Adrenal gland (tissue), 12 donors: ENCODE measurements around the gene NUP62. TPM values are rescaled to one million over a fixed set of nuclear protein-coding genes. Genes with fewer than 3 reads are reported as not detected.

Source experiments
- DNase-seq, 7 donors: peaks; one replicate each; pipeline ENCODE4 v3.0.0-alpha.2; 2019 to 2020
- H3K27ac ChIP-seq, 5 donors: fragments of 200-600 bp; sonication (generic) in 4 of 5; 1 replicate in 3 of 5; 2 replicates in 2 of 5; pipeline versions ENCODE4 v1.5.1 to v1.8.0; 2016 to 2020; ENCODE audit warnings: mild to moderate bottlenecking in 1 of 5
- H3K27me3 ChIP-seq: fragments of 200-600 bp; 2 replicates; pipeline ENCODE4 v1.8.0; 2021
- H3K36me3 ChIP-seq, 2 donors: fragments of 200-600 bp; replicated peaks in 1 of 2; 1 replicate in 1 of 2; 2 replicates in 1 of 2; pipeline versions ENCODE4 v1.5.1 to v1.8.0; 2018 to 2022
- H3K4me1 ChIP-seq, 2 donors: fragments of 200-600 bp; replicated peaks in 1 of 2; 1 replicate in 1 of 2; 2 replicates in 1 of 2; pipeline versions ENCODE4 v1.5.1 to v1.8.0; 2018 to 2021
- H3K4me3 ChIP-seq, 4 donors: fragments of 200-600 bp; sonication (generic) in 3 of 4; one replicate each; pipeline ENCODE4 v1.5.1; 2016 to 2018
- H3K9me3 ChIP-seq, 3 donors: fragments of 200-600 bp; sonication (generic) in 1 of 3; replicated peaks in 1 of 3; 1 replicate in 2 of 3; 2 replicates in 1 of 3; pipeline versions ENCODE4 v1.5.1 to v1.8.0; 2016 to 2021
- CTCF ChIP-seq, 6 experiments: fragments of 450-650 bp in 4 of 6; fragments of 200-600 bp in 2 of 6; sonication (generic) in 1 of 6; IDR thresholded peaks; 1 replicate in 5 of 6; 2 replicates in 1 of 6; pipeline versions ENCODE4 v1.5.1 to v1.8.0; 2016 to 2021; ENCODE audit warnings: antibody characterized with exemption in 6 of 6, mild to moderate bottlenecking in 2 of 6, moderate library complexity in 1 of 6
- POLR2A ChIP-seq, 2 donors: fragments of 450-650 bp; IDR thresholded peaks; one replicate each; pipeline ENCODE4 v1.6.1; 2017; ENCODE audit warnings: antibody characterized with exemption in 2 of 2, mild to moderate bottlenecking in 2 of 2, moderate library complexity in 1 of 2
- WGBS, 4 donors: extraction: QIAGEN DNeasy Blood & Tissue Kit in 2 of 4; methylation state at CpG; one replicate each; pipeline versions ENCODE4 v1.1.5 to v1.1.7; 2013 to 2017; 5-methylcytosine and 5-hydroxymethylcytosine counted together
- intact Hi-C, 2 donors: fragments of 100-400 bp; cut with DNase I; formaldehyde crosslinking; loops; one replicate each; pipeline versions ENCODE4 v1.14.1 to v1.15.0; 2022 to 2023
- polyA plus RNA-seq, 3 donors: library from polyadenylated mRNA; stranded (reverse); fragments of 200-250 nt in 2 of 3; fragments of 350-450 nt in 1 of 3; fragmentation: Illumina TruSeq in 1 of 3; extraction: RNeasy Lipid Tissue Mini Kit (QIAGEN cat#74804) in 1 of 3; gene quantifications; one replicate each; pipeline ENCODE4 v1.2.3, GENCODE V29; 2013 to 2014
- total RNA-seq, 9 donors: library from RNA; depleted of rRNA in 4 of 9; stranded (reverse); fragments of >200 nt in 4 of 9; fragments of 120-200 nt in 1 of 9; fragmentation: NEBNext Ultra II Directional in 1 of 9; extraction: Animal tissue kit (Norgen Biotek cat#: 25700) in 1 of 9; gene quantifications; one replicate each; pipeline versions ENCODE4 v1.1.0 to v1.2.4, GENCODE V29; 2013 to 2023
- donor health status: healthy with polysubstance abuse.
- donor health status: Bipolar disorder and iron deficiency.
- donor health status: DM: yes; HTN: yes; CAD: no.
- donor health status: DM: no; HTN: no; CAD: no.
- donor health status: DM: no; HTN: no; CAD: no.
- donor health status: DM: yes; HTN: yes; CAD: no.

The NUP62 gene
- total and polyA plus RNA-seq, 12 donors: 26.4 to 71.8 (median 48.3) TPM

DNA sequence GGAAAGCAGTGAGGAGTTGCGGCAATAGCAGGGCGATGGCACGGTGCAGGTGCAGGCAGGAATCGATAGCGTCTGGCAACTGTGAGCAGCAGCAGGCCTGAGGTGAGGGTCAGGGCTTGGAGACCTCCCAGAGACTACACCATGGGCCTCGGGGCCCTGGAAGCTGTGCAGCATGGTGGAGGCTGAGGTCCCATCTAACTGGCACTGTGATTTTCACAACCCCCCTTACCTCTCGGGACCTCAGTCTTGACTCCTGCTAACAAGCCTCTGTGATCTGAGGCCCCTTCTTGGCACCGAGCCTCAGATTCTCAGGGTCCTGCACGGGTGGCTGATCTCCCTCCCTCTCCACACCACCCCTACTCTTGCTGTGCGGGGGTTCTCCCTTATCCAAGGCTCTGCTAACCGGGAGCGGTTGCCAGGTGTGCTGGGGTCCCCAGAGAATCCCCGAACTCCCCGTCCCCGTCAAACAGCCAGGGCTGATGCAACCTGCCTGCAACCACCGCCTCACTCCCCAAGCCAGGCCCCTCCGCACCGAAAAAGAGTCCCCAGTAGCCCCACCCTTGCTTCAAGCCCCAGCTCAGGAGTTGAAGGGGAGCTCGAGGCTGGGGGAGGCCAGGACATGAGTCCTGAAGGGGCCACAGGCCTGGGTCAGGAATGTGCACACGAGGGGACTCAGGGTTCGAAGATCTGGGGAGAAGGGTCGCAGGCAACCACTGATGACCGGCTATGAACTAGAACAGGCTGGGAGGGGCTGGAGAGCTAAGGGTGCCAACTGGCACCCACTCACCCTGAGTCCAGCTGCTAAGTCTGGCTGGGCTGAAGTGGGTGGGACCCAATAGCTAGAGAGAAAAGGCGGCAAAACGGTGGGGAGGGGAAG is 5.1 kb downstream of the NUP62 start:
- 82 to 88% (median 86%) methylated on average over 11 to 25 of the region's 25 CpGs for WGBS, 4 donors
- DNase-seq: no peak
- Histone ChIP-seq H3K4me3 (no peak overlapping the region), H3K27ac (peak overlapping the region in 2 of 5 donors; percentile 63 to 67), H3K27me3 (no peaks in the 10 kb centered on the region), H3K4me1 (peaks cover 21 to 43% of the 10 kb centered on the region in 2 donors), H3K36me3 (peaks cover 0 to 29% of the 10 kb centered on the region in 2 donors), H3K9me3 (no peaks in the 10 kb centered on the region)
- TF ChIP-seq CTCF (IDR thresholded peaks at IDR 0.05) (no peak), POLR2A (IDR thresholded peaks at IDR 0.05) (no peak)
- intact Hi-C loops: no loop called here

DNA sequence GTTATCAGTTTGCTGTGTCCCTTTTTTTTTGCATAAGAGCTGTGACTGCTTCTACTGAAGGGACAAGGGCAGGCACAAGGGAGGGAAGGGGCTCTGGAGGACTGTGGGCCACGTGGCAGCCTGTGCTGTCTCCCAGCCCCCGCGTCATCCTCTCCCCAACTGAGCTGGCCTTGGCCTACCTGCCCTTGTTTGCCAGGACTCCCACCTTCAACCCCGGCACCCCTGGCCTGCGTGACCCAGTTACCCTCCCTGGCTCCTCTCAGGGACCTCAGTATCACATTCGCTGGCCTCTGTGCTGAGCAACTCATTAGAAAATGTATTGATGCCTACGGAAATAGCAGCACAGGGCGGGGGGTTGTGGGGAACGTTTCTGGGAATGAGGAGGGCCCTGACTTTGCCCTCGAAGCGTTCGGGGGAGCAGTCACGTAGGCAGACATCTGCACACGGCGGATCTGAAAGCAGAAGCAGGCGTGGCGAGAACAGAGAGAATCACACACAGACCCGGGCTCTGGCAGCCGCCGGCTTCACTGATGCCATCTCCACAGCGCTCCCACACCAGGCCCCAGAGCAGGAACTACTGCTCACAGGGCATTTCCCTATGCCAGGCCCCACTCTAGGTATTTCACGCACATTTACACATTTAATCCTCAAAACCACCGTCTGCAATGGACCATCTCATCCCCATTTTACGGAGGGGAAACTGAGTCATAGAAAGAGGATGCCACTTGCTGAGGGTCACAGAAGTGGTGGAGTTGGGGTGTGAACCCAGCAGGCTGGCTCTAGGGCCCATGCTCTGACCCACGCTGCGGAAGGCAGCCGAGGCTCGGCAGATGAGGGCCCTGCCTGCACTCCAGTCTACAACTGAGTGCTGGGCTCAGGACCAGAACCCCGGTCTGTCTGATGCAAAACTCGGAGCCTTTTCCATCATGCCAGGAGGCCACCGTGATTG is 6.0 kb downstream of the NUP62 start:
- peaks cover 0 to 30% of the 10 kb centered on the region in 2 donors for H3K36me3 ChIP-seq
- H3K4me1 ChIP-seq: peaks cover 21 to 42% of the 10 kb centered on the region in 2 donors
- peak in 4 of 7 donors; percentile 59 to 77 (median 68) for DNase-seq
- H3K27ac ChIP-seq: peak overlapping the region in 2 of 5 donors; percentile 63 to 67
- intact Hi-C loops: no loop called here
- no peak for TF ChIP-seq POLR2A (IDR thresholded peaks at IDR 0.05)
- no peak for TF ChIP-seq CTCF (IDR thresholded peaks at IDR 0.05)
- H3K9me3 ChIP-seq: no peaks in the 10 kb centered on the region
- no peaks in the 10 kb centered on the region for H3K27me3 ChIP-seq
- H3K4me3 ChIP-seq: no peak overlapping the region
- WGBS, 4 donors: 61 to 75% (median 68%) methylated on average over 24 to 31 of the region's 31 CpGs

DNA sequence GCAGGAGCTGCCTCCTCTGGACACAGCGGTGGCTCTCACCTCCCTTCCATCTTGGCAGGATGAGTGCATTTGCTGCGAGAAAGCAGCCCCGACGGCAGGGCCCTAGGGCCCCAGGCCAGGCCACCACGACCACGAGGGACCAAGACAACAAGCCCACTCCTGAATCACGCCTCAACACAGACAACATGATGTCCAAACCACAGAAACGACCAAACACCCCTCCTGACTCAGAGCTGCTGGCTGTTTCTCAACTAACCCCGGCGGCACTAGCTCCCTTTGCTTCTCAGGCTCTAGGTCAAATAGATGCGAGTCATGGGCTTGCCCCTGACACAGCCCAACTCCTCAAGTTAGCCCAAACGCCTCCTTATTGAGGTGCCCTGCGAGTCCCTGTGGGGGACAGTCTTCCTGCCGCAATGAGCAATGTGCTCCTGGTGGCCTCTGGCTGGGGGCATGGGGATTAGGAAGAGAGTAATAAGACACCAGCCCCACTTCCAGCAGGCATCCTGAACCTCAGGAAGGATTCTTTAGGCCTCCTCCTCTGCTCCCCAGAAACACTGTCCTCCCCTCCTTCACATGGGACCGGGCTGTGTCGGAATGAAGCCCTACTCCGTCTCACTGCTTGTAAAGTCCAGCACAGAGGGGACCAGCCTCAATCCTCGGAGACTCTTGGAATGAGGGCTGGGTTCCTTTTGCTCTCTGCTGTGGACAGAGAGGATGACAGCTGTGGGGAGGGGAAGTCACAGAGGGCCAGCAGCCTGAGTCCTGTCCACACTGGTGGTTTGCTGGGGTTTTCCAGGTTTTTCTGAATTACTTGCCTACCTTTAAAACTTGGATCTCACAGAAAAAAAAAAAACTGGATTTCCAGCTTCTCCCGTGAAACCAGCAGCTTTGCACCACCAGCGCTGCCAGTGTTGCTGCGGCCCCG is 7.2 kb downstream of the NUP62 start:
- Histone ChIP-seq H3K4me1 (peaks cover 11 to 30% of the 10 kb centered on the region in 2 donors), H3K4me3 (no peak overlapping the region), H3K9me3 (no peaks in the 10 kb centered on the region), H3K27me3 (no peaks in the 10 kb centered on the region), H3K36me3 (peaks cover 0 to 31% of the 10 kb centered on the region in 2 donors), H3K27ac (peak overlapping the region in 3 of 5 donors; percentile 26 to 67 (median 63))
- intact Hi-C loops: no loop called here
- no peak for TF ChIP-seq CTCF (IDR thresholded peaks at IDR 0.05)
- no peak for TF ChIP-seq POLR2A (IDR thresholded peaks at IDR 0.05)
- WGBS, 4 donors: 68 to 76% (median 69%) methylated on average over 20 to 22 of the region's 22 CpGs
- peak in 5 of 7 donors; percentile 63 to 80 (median 66) for DNase-seq
